HG02678 (cell line): ENCODE measurements around the gene NR2C2.

Experiments
- ATAC-seq: cut with Tn5 transposase; IDR thresholded peaks from one replicate; pipeline ENCODE4 v1.9.1; 2021; ENCODE audit warnings: mild to moderate bottlenecking, moderate library complexity; ENCODE audit not compliant: unreplicated experiment

Gene NR2C2

GRCh38 chr3:14921034-14921616, 26.3 kb upstream of the NR2C2 start:
- ATAC-seq, result peak; percentile 88

GRCh38 chr3:14921811-14922705, 25.3 kb upstream of the NR2C2 start:
- no peak for ATAC-seq

DNA sequence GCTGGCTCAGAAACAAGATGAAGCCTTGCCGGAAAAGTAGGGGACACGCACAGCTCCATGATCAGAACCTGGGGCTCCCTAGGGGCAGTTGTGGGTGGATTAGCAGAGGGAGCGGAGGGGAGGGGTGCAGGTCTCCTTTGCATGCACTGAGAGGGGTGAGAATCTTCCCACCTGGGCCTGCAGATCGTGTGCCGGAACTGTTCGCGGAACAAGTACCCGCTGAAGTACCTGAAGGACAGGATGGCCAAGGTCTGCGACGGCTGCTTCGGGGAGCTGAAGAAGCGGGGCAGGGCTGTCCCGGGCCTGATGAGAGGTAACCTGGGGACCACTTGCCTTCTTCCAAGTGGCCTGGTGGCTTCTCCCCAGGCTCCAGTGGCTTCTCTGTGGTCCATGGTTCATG, 24.5 kb upstream of the NR2C2 start:
- no peak for ATAC-seq

- ATAC-seq, result no peak
Observed at GRCh38 chr3:14923476-14923875, 23.9 kb upstream of the NR2C2 start.

GRCh38 chr3:14925729-14926591, 21.4 kb upstream of the NR2C2 start:
- ATAC-seq, result no peak

- no peak for ATAC-seq
Observed at GRCh38 chr3:14926592-14926991, 20.8 kb upstream of the NR2C2 start.

GRCh38 chr3:14927308-14927707, 20.1 kb upstream of the NR2C2 start:
- ATAC-seq, result no peak

DNA sequence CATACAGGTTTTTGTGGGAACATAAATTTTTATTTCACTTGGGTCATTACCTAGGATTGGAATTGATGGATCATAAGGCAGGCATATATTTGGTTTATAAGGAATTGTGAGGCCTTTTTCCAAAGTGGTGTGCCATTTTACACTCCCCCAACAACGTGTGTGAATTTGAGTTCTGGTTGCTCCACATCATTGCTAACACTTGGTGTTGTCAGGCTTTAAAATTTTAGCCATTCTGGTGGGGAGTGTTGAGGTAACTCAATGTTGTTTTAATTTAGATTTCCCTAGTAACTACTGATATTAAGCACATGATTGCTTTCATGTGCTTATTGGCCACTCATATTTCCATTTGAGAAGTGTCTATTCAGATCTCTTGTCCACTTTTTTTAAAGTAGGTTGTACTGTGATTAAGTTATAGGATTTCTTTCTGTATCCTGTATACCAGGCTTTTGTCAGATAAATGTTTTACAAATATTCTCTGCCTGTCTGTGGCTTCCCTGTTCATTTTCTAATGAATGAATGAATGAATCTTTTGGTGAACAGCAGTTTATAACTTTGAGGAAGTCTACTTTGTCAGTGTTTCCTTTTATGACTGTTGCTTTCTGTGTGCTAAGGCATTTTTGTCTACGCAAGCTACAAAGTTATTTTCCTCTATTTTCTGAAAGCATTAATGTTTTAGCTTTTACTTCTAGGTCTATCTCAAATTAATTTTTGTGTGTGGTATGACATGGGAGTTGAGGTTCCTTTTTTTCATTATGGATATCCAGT, 17.9 kb upstream of the NR2C2 start:
- no peak for ATAC-seq

- ATAC-seq, result no peak
Observed at GRCh38 chr3:14933820-14934425, 13.5 kb upstream of the NR2C2 start.

DNA sequence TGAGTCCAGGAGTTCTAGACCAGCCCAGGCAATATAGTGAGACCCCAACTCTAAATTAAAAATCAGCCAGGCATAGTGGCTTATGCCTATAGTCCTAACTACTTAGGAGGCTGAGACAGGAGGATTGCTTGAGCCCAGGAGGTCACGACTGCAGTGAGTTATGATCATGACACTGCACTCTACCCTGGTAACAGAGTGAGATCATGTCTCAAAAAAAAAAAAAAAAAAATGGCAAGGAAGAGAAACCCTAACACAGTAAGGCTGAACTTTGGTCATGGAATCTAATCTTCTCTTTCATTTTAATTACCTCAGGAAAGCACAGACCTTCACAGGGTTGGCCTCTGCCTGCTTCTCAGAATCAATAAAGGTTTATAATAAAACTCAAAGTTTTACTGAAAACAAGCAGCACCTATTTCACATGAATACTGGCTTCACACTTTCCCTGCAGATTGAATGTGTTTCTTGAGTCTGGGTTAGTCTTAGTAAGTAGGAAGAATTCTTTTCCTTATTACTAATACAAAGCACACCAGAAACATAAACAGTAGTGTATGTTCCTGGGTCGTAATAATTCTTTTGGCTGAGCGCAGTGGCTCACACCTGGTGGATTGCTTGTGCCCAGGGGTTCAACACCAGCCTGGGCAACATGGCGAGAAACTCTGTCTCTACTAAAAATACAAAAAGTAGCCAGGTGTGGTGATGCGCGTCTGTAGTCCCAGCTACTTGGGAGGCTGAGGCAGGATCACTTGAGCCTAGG, 11.6 kb upstream of the NR2C2 start:
- no peak for ATAC-seq

- no peak for ATAC-seq
Observed at GRCh38 chr3:14938954-14939353, 8.4 kb upstream of the NR2C2 start.

- ATAC-seq, result no peak
Observed at GRCh38 chr3:14941871-14942270, 5.5 kb upstream of the NR2C2 start.

DNA sequence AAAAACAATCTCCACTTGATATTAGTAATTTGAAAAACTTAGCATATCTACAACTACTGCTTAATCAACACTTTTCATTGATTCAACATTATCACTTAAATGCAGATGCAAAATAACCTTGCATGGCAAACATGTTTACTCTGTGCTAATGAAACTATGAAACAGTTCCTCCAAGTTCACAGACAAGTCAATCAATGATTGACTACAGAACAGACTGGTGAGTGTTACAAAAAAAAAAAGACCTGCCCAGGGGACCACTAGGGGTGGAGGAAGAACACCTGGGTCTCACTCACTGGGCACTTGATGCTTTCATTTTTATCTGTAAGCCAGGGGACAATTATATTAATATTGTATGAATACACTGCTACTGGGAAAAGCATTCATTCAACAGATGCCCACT, 4.3 kb upstream of the NR2C2 start:
- ATAC-seq, result peak; percentile 20

DNA sequence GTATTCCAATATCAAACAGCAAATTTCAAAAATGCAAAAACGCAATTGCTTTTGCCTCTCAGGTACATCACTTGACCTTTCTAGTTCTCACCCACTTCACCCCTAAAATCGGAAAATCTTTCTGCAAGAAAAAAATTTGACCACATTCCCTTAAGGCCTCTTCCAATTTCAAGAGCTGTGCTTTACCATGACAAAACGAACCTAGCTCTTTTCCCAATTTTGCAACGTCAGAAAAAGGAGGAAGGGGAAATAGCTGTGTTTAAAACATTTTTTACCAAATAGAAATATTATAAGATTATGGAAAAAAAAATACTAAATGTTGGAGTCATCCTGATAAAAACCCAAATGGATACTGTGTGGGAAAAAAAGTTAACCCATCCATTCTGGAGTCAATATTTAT, 1.1 kb upstream of the NR2C2 start:
- ATAC-seq, result no peak

DNA sequence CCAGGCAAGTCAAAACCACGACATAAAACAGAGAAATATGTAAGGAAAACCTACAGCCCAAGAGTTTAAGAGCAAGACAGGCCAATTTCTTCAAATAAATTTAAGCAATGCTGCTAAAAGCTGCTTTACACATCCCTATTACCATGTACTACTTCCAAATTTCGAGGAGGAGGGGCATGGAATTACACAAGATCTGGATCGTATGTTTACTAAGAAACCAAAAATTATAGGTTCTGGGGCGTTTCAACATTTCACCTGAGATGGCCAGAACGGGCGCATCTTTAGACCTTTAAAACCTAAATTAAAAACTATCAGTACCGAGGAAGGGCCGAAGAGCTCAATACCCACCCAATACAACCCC, 664 bp upstream of the NR2C2 start:
- no peak for ATAC-seq

DNA sequence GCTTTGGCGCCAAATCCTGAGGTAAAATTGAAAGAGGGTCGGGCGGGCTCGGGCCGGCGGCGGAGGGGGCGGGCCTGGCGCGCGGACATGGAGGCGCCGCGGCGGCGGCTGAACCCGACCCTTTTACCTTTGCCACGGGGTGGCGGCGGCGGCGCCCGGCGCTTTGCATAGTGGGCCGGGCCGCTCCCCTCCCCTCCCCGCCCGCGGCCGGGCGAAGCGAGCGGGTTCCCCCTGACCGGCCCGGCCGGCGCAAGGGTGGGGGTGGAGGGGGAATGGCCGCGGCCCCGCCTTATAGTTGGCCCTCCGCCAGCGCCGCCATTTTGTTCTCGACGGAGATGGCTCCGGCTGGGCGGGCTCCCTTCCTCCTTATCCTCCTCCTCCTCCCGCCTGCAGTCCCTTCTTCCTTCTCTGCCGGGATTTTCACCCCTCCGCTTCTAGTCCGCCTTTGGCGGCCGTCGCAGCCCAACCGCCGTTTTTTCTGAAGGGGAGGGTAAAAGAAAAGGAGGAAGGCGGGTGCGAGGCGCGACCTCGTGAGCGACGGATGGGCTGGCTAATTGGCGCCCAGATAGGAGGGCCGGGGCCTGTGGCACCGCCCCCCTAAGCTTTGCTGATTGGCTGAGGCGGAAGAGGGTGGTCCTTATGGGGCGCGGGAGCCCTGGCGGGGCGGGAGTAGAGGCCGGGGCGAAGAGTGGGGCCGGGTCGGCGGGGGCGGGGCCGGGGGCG, 664 bp downstream of the NR2C2 start:
- ATAC-seq, result peak; percentile 85

GRCh38 chr3:14948609-14949038, 1.2 kb downstream of the NR2C2 start:
- ATAC-seq, result no peak

DNA sequence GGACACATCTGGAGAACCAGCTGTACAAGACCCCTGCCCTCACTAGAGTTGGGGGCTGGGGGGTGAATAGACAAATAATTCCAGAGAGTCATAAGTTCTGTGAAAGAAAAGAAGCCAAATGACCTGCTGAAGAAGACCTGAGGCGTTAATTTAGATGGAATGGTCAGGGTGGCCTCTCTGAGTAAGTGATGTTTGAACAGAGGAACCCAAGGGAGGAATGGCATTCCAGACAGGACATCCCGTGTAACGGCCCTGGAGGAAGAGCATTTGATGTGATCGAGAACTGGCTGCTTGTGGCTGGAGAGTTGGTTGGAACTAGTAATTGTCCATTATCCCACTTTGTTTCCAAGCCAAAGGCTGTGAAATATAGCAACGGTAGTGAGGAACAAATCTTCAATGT, 1.7 kb downstream of the NR2C2 start:
- ATAC-seq, result no peak

- no peak for ATAC-seq
Observed at GRCh38 chr3:14950274-14950673, 2.9 kb downstream of the NR2C2 start.
